Activated CD4-positive, alpha-beta T cell treated with anti-CD3 and anti-CD28 coated beads, Interleukin-2, Interleukin-6, amounts not matched to agents 100 ng/mL and 50 ng/mL, durations not matched to agents 16 hours and 8 hours (primary cell): ENCODE measurements around the gene FFAR2.
A peak's percentile ranks its signal among the peaks of the same experiment; 100 is the strongest.
"Not testable (repeated sequence)": the region's sequence is repeated elsewhere in the genome, so short reads cannot be mapped to it uniquely, and the experiment has no call there.

Experiments
- DNase-seq: peaks from one replicate; pipeline ENCODE4 v3.0.0-alpha.2; 2020

Gene FFAR2

GRCh38 chr19:35458192-35458591 lies 10.1 kb downstream of the FFAR2 start:
- DNase-seq = no peak

- DNase-seq = no peak
Observed at GRCh38 chr19:35458731-35459391, 10.8 kb downstream of the FFAR2 start.

- no peak for DNase-seq
Observed at GRCh38 chr19:35459414-35460082, 11.5 kb downstream of the FFAR2 start.

GRCh38 chr19:35460608-35461007 lies 12.6 kb downstream of the FFAR2 start:
- no peak for DNase-seq

- no peak for DNase-seq
Observed at GRCh38 chr19:35461060-35461459, 13.0 kb downstream of the FFAR2 start.

- not testable (repeated sequence) for DNase-seq
Observed at GRCh38 chr19:35461788-35462187, 13.7 kb downstream of the FFAR2 start.

- peak; percentile 71 for DNase-seq
Observed at GRCh38 chr19:35462476-35462953, 14.5 kb downstream of the FFAR2 start.

GRCh38 chr19:35462956-35463355 lies 14.9 kb downstream of the FFAR2 start:
- not testable (repeated sequence) for DNase-seq

- no peak for DNase-seq
Observed at GRCh38 chr19:35466259-35466658, 18.2 kb downstream of the FFAR2 start.

- DNase-seq = peak; percentile 64
Observed at GRCh38 chr19:35468637-35469036, 20.6 kb downstream of the FFAR2 start.

- no peak for DNase-seq
Observed at GRCh38 chr19:35470128-35470527, 22.1 kb downstream of the FFAR2 start.

GRCh38 chr19:35471075-35471474 lies 23.0 kb downstream of the FFAR2 start:
- DNase-seq = not testable (repeated sequence)

- DNase-seq = no peak
Observed at GRCh38 chr19:35471946-35472345, 23.9 kb downstream of the FFAR2 start.

GRCh38 chr19:35474104-35474503 lies 26.0 kb downstream of the FFAR2 start:
- no peak for DNase-seq

- not testable (repeated sequence) for DNase-seq
Observed at GRCh38 chr19:35474594-35474993, 26.5 kb downstream of the FFAR2 start.

- DNase-seq = peak; percentile 8
Observed at GRCh38 chr19:35476149-35476548, 28.1 kb downstream of the FFAR2 start.

GRCh38 chr19:35478794-35479677 lies 31.0 kb downstream of the FFAR2 start:
- no peak for DNase-seq

- no peak for DNase-seq
Observed at GRCh38 chr19:35483089-35483488, 35.0 kb downstream of the FFAR2 start.

GRCh38 chr19:35484252-35485036 lies 36.4 kb downstream of the FFAR2 start:
- no peak for DNase-seq

- DNase-seq = no peak
Observed at GRCh38 chr19:35486268-35486708, 38.2 kb downstream of the FFAR2 start.

GRCh38 chr19:35487656-35488182 lies 39.7 kb downstream of the FFAR2 start:
- DNase-seq = no peak

- DNase-seq = no peak
Observed at GRCh38 chr19:35488677-35489076, 40.6 kb downstream of the FFAR2 start.
